ENCODE results near the gene TOR4A. TPM values are rescaled to one million over a fixed set of nuclear protein-coding genes. Genes with fewer than 3 reads are reported as not detected.

TOR4A gene
- total and polyA plus RNA-seq, 10 of the 15 experiments (the other 5 are each of a cell fraction or from before 2014, with no cell fraction given) = 2.0 to 19.9 (median 3.7) TPM

DNA sequence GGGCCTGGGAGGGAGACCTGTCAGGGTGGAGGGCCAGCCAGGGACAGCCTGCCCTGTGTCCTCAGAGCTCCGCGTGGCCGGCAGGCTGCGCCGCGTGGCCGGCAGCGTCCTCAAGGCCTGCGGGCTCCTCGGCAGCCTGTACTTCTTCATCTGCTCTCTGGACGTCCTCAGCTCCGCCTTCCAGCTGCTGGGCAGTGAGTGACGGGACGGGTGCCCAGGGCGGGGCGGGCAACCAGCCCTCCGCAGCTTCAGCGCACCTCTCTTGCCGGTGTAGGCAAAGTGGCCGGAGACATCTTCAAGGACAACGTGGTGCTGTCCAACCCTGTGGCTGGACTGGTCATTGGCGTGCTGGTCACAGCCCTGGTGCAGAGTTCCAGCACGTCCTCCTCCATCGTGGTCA, 45.0 kb upstream of the TOR4A start:
- no peak overlapping the region for H3K4me3 ChIP-seq
- TF ChIP-seq EZH2 (IDR thresholded peaks at IDR 0.05; ENCODE audit: borderline replicate concordance, control insufficient read depth, low read depth, low read length) = no peak
- no peak for TF ChIP-seq FOS (IDR thresholded peaks at IDR 0.05; ENCODE audit: borderline replicate concordance, extremely low read depth, insufficient read length)
- TF ChIP-seq, protein P1, sequence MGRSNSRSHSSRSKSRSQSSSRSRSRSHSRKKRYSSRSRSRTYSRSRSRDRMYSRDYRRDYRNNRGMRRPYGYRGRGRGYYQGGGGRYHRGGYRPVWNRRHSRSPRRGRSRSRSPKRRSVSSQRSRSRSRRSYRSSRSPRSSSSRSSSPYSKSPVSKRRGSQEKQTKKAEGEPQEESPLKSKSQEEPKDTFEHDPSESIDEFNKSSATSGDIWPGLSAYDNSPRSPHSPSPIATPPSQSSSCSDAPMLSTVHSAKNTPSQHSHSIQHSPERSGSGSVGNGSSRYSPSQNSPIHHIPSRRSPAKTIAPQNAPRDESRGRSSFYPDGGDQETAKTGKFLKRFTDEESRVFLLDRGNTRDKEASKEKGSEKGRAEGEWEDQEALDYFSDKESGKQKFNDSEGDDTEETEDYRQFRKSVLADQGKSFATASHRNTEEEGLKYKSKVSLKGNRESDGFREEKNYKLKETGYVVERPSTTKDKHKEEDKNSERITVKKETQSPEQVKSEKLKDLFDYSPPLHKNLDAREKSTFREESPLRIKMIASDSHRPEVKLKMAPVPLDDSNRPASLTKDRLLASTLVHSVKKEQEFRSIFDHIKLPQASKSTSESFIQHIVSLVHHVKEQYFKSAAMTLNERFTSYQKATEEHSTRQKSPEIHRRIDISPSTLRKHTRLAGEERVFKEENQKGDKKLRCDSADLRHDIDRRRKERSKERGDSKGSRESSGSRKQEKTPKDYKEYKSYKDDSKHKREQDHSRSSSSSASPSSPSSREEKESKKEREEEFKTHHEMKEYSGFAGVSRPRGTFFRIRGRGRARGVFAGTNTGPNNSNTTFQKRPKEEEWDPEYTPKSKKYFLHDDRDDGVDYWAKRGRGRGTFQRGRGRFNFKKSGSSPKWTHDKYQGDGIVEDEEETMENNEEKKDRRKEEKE (IDR thresholded peaks at IDR 0.05) = no peak
- H3K79me2 ChIP-seq (ENCODE audit: control insufficient read depth, insufficient read depth, low read length) = no peaks in the 10 kb centered on the region
- H3K27me3 ChIP-seq (replicated peaks in 1 of 2; ENCODE audit: control insufficient read depth in 2 of 2, insufficient read depth in 2 of 2, low read length in 1 of 2) = no peaks in the 10 kb centered on the region
- ChIA-PET SMC1A (ENCODE audit: uncharacterized antibody, unreplicated experiment) (no interaction called here), POLR2A (no interaction called here), CTCF (no interaction called here), RAD21 (ENCODE audit: unreplicated experiment) (no interaction called here)
- no peak overlapping the region for H3K9ac ChIP-seq (ENCODE audit: control insufficient read depth, insufficient read depth, low read length)
- WGBS (ENCODE audit: insufficient coverage, insufficient replicate concordance, low lambda C conversion rate, missing lambda C conversion rate) = 59% methylated on average over 24 of the region's 24 CpGs
- BruUV-seq (replicated peaks) = no TSS peak
- DNase-seq (ENCODE audit: low read depth, low spot score) (no peak), FAIRE-seq (no peak), ATAC-seq (no peak)
- no peak overlapping the region for H3K27ac ChIP-seq (ENCODE audit: control insufficient read depth, insufficient read depth)
- intact Hi-C loops (cut with micrococcal nuclease; ENCODE audit: unreplicated experiment) (no loop called here), in situ Hi-C loops (cut with MboI) (no loop called here)
- H3K4me1 ChIP-seq (ENCODE audit: control insufficient read depth, insufficient read depth, low read length) = peaks cover 15% of the 10 kb centered on the region
- no peak overlapping the region for H3K4me2 ChIP-seq (ENCODE audit: control insufficient read depth, insufficient read depth)
- no peaks in the 10 kb centered on the region for H3K36me3 ChIP-seq (ENCODE audit: control insufficient read depth in 2 of 2, insufficient read depth in 2 of 2, low read length in 1 of 2)
- no peaks in the 10 kb centered on the region for H4K20me1 ChIP-seq (ENCODE audit: control insufficient read depth, insufficient read depth)
- no peaks in the 10 kb centered on the region for H3K9me3 ChIP-seq (replicated peaks; ENCODE audit: control insufficient read depth, insufficient read depth, low read length)
- no peak overlapping the region for H2AFZ ChIP-seq (ENCODE audit: control insufficient read depth, low read depth, low read length)

Data from GM12878 (cell line).